Upper lobe of left lung (tissue), 4 donors: ENCODE results near the gene ANKRD65.
"Not testable (repeated sequence)": the region's sequence is repeated elsewhere in the genome, so short reads cannot be mapped to it uniquely, and the experiment has no call there.

Experiments used
- EP300 ChIP-seq, 4 donors: sonication (generic); formaldehyde crosslinking; IDR thresholded peaks; one replicate each; pipeline ENCODE4 v1.5.1; 2017; ENCODE audit warnings: antibody characterized with exemption in 4 of 4, control low read depth in 2 of 4
- POLR2A ChIP-seq, 4 donors: fragments of 450-650 bp; IDR thresholded peaks; one replicate each; pipeline ENCODE4 v1.5.1; 2016 to 2017; ENCODE audit warnings: antibody characterized with exemption in 4 of 4, mild to moderate bottlenecking in 2 of 4
- POLR2AphosphoS5 ChIP-seq, 2 donors: sonication (generic); formaldehyde crosslinking; IDR thresholded peaks; one replicate each; pipeline ENCODE4 v1.5.1; 2017; ENCODE audit warnings: antibody characterized with exemption in 2 of 2
- TF ChIP-seq, protein P1 (sequence below), 6 experiments: fragments of 450-650 bp in 4 of 6; fragments of 200-600 bp in 2 of 6; sonication (generic) in 2 of 6; IDR thresholded peaks; one replicate each; pipeline ENCODE4 v1.5.1; 2016 to 2019; ENCODE audit warnings: antibody characterized with exemption in 6 of 6

DNA sequence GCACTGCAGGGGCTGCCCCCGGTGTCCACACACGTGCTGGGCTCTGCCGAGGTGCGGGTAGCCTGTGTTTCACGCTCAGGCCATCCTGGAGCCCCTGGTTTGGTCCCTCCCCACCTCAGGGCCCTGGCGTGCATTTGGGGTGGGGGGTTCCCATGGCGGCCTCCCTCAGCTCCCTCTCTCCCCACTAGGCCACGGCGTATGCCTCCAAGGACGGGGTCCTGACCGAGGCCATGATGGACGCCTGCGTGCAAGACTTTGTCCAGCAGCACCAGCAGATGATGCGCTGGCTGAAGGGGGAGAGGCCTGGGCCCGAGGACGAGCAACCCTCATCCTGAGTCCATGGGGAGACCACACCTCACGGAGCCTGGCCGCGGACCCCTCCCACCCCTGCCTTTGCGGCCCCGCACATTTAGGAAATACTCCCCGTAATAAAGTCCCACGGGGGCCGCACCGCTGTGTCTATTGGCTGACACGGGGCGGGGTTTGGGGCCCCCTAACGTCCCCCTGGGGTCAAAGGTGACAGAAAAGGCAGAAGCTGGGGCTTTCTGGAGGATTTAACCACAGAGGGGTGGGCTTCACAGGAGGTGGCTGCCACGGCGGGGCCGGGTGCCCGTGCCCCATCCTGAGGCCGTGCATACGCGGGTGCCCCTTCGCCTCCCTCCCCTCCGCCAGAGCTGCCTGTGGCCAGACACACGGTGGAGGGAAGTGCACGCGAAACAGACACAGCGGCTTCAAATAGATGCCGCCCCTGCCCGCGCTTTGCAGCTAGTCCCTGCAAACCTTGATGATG, 47.3 kb upstream of the ANKRD65 start:
- TF ChIP-seq POLR2A, EP300, POLR2AphosphoS5 (IDR thresholded peaks at IDR 0.05): not testable (repeated sequence)
- TF ChIP-seq, protein P1, sequence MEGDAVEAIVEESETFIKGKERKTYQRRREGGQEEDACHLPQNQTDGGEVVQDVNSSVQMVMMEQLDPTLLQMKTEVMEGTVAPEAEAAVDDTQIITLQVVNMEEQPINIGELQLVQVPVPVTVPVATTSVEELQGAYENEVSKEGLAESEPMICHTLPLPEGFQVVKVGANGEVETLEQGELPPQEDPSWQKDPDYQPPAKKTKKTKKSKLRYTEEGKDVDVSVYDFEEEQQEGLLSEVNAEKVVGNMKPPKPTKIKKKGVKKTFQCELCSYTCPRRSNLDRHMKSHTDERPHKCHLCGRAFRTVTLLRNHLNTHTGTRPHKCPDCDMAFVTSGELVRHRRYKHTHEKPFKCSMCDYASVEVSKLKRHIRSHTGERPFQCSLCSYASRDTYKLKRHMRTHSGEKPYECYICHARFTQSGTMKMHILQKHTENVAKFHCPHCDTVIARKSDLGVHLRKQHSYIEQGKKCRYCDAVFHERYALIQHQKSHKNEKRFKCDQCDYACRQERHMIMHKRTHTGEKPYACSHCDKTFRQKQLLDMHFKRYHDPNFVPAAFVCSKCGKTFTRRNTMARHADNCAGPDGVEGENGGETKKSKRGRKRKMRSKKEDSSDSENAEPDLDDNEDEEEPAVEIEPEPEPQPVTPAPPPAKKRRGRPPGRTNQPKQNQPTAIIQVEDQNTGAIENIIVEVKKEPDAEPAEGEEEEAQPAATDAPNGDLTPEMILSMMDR (IDR thresholded peaks at IDR 0.05) = not testable (repeated sequence)
